Suppressor macrophage treated with lipopolysaccharide for 4 hours (primary cell): ENCODE results near the gene XPO4.
"Not testable (repeated sequence)": the region's sequence is repeated elsewhere in the genome, so short reads cannot be mapped to it uniquely, and the experiment has no call there.

Source experiments
- DNase-seq: peaks from one replicate; pipeline ENCODE4 v3.0.0-alpha.2; 2020

The XPO4 gene

DNA sequence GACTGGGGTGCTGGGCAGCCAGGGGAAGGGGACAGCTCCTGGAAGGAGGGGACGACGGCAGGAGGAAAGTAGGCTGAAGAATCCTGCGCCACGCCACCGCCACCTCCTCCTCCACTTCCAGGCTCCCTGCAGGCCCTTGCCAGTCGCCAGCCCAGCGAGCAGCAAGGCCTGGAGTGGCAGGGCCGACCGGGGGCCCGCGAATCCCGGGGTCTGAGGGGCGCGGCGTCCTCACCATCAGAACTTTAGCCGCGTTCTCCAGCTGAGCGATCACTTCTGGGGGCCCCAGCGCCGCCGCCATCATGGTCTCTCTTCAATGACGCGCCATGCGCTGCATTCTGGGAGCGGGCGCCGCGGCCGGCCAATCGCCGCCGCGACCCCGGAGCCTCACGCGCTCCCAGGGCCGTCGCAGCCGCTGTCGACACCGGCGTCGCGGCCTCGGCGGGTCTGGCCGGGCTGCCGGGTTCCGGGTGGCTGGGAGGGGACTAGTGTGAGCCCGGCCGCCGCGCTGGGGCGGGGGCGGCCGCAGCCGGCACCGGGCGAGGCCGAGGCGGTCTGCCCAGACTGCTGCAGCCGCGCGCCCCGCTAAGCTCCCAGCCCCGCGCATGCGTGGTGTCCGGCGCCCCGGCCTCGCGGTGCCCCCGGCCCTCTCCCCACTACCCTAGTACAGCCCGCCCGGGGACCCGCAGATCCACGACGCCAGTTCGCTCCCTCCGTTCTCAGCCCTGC lies at the start of gene XPO4:
Gene XPO4, minus strand, starts transcription at position 309 of the 726 bp plus-strand sequence. Its CDS starts 8 bp downstream, at position 301.
- DNase-seq = peak; percentile 89

DNA sequence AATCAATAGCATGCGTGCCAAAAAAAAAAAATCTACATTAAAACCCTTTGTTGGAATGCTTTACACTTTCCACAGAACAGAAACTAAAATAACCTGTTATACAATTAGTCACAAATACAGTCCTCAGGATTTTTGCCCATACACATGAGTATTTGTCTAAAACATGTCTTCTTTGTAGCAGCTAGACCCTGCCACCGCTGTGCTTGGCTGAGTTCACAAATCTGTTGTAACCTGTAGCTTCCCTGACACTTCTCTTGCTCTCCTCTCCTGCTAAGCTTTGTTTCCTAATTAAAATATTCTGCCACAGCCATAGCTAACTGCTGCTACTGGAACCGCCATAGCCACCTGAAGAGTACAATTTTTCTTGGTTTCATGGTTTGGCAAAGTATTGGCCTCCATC lies 45.5 kb upstream of the XPO4 start:
- DNase-seq = not testable (repeated sequence)

DNA sequence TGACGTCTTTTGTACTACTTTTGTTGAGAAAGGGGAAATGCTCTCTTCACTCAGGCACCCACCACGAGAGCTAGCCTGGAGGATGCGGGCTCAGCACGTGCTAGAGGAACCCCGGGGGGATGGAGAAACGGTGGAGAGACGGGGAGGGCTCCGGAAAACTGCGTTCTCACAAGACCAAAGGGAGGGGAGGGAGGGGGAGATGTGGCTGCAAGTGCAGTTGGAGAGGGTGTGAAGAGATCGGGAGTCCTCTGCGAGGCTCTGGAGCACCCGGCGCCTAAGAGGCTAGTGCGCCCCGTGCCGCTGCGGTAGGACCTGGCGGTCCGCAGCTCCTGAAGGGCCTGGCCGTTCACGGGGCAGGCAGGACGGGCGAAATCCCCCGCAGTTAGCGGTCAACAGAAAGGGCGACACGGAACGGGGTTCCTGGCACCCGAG lies 43.4 kb upstream of the XPO4 start:
- peak; percentile 51 for DNase-seq

DNA sequence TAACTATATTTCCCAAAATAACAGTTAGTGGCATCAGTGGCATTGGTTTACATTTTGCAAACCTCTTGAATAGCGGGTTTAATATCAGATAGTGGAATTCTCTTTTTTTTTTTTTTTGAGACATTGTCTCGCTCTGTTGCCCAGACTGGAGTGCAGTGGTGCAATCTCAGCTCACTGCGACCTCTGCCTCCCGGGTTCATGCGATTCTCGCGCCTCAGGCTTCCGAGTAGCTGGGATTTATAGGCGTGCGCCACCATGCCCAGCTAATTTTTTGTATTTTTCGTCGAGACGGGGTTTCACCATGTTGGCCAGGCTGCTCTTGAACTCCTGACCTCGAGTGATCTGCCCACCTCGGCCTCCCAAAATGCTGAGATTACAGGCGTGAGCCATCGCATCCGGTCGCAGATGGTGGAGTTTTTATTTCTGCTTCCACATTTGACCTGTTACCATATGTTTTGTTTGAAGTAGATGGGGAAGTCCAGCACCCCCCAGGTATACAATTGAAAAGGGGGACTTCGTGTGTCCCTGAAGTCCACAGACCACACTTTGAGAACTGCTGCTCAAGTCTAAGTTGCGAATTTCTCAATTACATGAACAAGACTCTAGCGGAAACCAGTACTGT lies 40.5 kb upstream of the XPO4 start:
- no peak for DNase-seq

DNA sequence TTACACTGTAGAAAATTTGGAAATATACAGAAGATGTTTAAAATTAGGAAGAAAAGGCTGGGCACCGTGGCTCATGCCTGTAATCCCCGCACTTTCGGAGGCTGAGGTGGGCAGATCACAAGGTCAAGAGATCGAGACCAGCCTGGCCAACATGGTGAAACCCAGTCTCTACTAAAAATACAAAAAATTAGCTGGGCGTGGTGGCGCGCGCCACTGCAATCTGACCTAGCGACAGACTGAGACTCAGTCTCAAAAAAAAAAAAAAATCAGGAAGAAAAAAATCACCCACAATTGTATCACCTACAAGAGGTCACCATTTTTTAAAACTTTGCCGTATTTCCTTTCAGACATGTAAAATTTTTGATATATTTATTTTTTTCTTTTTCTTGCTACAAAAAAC lies 38.0 kb upstream of the XPO4 start:
- not testable (repeated sequence) for DNase-seq

DNA sequence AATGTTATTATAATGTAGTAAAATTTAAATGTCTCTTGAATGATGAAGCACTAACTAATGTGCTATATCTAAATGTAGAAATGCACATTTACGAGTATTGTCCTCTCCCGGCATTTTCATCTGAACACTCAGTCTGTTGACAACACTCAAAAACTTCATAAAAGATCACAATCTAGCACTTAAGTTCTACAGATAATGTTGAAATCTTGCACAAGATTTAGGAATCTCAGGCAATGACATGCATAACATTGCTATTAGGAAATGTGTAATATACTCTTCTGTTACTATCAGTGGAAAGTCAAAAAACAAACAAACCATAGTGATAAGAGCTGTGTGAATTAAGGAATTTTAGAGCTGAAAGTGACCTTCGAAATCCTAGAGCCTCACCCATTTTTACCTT lies 37.5 kb upstream of the XPO4 start:
- no peak for DNase-seq

DNA sequence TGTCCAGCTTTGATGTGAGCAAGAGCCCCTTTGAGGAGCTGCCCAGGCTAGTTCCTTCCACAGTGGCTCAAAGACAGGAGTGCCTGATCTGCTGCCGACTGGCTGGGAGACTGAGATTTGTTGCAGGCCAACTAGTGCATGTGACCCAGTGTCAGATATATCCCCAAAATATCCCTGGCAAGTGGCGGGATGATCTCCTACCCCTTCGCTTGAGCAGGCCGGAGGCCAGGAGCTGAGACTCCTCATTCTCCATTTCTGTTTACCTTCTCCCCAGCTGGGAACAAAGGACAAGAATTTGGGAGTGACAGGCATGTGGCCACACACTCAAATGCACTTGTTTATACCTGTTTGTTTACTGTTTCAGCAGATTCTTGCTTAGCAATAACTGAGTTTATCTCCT lies 37.1 kb upstream of the XPO4 start:
- DNase-seq = no peak

DNA sequence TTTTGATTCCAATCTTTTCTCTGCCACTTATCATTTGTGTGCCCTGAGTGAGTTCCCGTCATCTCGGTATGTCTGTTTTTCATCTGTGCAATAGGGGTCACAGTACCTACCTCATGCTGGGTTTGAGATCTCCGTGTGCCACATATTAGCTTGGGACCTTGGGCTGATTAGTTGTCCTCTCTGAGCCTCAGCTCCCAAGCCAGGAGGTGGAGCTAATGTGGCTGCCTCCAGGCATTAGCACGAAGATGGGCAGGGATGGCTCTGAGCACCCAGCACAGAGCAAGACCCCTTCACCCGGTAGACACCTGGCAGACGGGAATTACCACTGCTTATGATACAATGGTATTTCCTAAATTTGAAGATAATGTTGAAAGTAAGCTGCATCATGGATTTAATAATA lies 35.8 kb upstream of the XPO4 start:
- DNase-seq = no peak

DNA sequence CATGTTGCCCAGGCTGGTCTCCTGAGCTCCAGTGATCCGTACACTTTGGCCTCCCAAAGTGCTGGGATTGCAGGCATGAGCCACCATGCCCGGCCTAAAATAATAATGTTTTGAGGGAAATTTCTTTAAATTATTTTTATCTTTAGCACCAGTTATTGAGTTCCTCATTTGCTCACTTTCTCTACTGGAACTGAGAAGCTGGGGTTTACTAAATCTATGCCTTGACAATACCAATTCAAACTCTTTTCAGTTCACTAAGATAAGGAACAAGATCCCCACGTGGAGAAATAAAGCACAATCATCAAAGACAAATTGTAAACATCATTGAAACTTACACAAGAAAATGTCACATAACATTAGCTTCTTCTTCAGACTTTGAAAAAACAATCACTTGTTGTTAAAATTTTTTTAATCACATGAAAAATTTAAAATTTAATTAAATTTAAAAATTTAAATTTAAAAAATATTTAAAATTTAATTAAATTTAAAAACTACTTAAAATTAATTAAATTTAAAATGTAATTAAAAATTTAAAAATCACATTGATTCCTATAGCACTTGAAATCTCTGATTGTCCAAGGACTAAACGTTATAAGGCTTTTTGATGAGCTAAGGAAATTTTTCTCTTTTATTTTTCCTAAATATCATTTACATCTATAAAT lies 25.2 kb upstream of the XPO4 start:
- no peak for DNase-seq

DNA sequence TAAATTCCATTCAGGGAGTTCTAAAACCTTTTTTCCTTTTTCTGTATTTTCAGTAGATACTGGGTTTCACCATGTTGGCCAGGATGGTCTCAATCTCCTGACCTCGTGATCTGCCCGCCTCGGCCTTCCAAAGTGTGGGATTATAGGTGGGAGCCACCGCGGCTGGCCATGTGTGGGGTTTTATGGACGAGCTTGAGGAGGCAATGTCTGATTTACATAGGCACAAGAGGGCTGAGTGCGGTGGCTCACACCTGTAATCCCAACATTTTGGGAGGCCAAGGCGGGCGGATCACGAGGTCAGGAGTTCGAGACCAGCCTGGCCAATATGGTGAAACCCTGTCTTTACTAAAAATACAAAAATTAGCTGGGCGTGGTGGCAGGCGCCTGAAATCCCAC lies 22.8 kb upstream of the XPO4 start:
- not testable (repeated sequence) for DNase-seq

DNA sequence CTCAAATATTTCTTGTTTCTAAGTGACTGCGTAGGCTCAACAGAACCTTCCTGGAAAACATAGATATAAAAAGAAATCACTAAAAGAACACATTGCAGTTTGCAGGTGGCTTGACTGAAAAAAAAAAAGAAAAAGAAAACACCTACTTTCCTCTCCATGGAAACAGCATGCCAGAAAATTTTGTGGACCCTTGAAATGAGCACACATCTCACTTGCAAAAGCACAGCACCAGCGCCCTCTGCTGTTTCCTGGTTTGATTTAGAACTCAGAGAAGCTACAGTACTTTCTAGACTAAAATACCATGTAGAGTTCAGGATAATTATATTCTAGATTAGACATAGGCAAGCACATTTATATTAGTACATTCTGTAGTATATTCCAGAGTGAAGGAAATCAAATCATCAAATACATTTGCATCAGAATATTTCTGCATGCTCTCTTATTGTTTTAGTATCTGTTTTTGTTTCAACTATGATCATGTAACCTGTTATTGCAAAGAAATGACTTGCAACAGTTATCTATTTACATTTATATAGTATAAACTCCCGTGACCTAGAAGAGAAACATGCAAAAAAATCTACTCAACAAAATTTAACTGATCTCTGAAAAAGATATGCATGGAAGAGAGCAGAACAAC lies 22.3 kb upstream of the XPO4 start:
- DNase-seq = peak; percentile 77

DNA sequence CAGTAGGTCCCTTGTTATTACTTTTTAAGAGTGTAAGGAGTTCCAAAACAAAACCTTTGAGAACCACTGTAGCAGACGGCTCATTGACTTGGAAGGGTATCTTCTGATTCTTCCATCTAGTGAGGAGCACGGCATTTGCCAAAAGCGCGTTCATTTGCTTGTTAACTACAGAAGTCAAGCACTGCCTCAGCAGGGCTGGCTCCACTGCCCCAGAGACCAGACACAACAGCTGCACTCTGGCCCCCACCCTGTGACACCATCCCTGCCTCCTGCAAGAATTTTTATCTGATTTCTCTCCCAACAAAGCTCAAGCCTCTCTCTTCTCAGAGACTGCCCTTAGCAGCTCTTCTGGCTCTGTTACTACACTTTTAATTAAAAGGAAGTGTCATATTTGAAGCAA lies 20.7 kb upstream of the XPO4 start:
- no peak for DNase-seq

DNA sequence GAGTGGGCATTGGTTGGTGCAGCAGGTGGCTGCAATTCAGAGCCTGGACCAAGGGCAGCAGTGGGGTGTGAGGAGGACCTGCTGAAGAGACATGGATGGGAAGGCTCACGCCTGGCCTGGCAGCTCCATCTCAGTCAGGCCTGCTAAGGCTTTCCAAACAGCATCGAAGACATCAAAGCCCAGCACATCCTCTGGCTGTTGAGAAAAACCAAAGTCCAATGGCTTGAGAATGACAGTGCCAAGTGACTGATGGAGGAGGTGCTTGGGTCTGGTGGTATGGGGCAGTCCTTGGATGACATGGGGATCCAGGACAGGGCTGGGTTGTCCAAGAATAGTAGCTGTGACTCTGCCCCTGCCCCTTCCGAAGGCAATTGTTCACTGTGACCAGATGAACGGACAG lies 19.0 kb upstream of the XPO4 start:
- no peak for DNase-seq

DNA sequence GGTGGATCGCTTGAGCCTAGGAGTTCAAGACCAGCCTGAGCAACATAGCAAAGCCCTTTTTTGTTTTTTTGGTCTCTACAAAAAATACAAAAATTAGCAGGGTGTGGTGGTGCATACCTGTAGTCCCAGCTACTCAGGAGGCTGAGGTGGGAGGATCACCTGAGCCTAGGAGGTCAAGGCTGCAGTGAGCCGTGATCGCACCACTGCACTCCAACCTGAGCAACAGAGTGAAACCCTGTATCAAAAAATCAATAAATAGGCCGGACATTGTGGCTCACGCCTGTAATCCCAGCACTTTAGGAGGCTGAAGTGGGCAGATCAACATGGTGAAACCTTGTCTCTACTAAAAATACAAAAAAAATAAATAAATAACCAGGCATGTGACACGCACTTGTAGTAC lies 13.1 kb upstream of the XPO4 start:
- not testable (repeated sequence) for DNase-seq

DNA sequence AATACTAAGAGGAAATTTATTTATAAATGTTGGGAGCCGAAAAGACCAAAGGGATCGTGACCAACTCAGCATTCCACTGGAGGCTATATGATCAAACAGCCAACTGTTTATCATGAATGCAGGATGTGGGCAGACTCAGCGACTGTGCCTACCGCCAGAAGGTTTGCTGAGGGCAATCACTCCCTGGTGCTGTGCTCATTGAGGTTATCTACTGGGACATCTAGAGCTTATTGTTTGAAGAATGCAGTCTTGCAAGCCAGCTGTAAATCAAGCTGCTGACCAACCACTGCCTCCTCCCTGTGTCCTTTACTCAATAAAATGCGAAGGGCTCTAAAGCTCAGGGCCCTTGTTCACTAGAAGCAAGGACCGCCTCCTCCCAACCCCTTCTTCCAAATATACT lies 8.5 kb upstream of the XPO4 start:
- DNase-seq = no peak

DNA sequence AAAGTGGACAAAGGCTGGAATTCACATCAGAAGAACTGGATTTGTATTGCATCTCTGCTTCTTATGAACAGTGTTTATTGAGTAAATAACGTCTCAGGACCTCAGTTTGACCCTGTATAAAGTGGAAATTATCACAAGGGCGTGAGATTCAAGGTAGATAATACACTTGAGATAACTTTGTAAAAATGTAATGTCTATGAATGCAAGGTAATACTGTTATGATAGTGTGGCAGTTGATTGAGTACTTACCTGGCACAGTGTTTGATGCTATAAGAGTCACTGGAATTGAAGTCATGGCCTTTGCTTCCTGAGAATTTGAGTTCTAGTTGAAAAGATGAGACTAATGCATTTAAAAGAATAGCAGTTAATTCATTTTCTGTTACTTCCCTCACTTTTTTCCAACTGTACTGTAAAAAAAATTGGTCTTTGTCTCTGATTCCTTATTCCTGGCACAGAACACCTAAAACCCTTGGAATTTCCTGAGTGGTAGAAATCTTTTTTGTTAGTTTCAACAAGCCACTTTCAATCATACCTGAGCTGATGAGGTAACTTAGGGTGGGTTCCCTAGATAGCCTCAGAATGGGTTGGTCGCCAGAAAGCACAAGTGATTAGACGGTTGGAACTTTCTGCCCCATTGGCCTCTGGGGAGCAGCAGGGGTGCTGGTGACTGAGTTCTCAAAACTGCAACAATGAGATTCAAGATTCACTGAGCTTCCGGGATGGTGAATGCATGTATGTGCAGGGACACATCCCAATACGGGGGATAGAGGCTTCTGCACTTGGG lies 6.4 kb upstream of the XPO4 start:
- no peak for DNase-seq

DNA sequence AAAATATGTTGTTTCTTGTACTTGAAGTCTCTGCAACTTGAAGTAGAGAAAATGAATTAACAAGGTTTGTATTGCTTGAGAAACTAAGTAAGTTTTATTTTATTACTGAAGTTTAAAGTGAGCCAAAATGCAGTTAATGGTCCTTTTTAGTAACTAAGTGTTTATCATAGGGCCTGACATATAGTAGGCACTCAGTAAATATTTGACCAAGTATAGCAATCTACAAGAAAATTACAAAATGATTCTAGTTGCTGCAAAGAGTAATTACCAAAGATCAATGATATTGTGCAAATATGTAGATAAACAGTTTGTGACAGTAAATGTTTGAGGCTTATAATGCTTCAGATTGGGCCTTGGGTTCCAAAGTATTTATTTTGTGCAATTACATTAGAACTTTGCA lies 2.4 kb upstream of the XPO4 start:
- no peak for DNase-seq

DNA sequence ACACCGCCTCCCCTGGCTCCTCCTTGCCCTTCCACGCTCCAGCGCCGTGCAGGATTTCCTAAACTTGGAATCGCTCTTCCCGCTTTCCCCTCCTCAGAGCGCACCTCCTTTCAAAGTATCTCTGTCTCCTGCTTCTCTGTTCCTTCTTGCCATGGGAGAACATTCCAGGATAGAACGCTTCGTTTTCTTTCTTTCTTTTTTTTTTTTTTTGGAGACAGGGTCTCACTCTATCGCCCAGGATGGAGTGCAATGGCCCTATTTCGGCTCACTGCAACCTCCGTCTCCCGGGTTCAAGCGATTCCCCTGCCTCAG lies 574 bp upstream of the XPO4 start:
- no peak for DNase-seq

DNA sequence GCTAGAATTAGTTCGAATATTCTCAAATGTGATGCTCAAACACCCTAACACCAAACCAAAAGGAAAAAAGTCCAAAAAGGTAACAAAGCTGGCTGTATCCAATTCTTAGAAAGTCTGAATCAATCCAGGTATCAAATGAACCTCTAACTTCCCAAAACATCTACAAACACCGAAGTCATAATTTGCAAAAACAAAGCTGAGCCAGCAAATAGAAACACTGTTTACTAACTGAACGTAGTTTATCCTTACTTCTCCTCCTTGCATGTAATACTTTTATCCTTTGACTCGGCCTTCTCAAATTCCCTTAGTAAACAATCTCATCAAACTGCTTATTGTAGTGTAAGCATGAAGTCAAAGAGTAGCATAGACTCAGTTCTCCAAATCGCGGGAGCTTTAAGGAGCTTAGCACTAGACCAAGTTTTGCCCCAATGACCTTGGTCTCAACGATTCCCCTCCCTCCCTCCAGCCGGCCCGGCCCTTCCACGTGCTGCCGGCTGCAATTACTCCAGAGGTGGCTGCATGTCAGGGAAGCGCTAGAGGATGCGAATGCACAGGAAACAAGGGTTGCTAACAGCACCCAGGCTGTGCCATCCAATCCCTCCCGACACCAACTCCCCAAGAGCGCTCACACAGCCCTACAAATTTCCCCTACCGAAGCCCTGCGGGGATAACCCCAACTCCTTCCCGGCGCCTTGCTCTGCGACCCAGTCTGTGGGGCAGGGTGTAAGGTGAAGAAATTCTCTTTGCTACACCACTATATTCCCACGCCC lies 693 bp downstream of the XPO4 start:
- DNase-seq = peak; percentile 48

DNA sequence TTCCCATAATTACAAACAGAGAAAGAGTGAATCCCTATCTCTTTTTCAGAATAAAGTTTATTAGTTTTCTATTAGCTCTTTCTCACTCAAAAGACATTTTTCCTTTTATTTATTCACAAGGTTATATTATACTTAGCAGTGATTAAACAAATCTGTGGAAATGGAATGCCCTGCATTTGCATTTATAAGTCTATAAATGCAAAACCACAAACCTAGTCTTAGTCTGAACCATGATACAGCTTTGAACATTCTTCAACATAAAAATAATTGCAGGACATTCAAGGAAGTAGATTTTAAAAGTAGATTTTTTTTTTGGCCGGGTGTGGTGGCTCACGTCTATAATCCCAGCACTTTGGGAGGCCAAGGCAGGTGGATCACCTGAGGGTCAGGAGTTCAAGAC lies 8.3 kb downstream of the XPO4 start:
- DNase-seq = no peak

DNA sequence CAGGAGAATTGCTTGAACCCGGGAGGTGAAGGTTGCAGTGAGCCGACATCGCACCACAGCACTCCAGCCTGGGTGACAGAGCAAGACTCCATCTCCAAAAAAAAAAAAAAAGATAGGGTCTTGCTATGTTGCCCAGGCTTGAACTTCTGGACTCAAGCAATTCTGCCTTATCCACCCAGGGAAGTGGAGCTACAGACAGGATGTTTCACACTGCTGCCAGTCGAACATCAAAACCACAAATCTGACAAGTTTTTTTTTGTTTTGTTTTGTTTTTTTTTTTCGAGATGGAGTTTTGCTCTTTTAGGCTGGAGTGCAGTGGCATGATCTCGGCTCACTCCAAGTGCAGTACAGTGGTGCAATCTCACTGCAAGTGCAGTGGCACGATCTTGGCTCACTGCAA lies 10.8 kb downstream of the XPO4 start:
- no peak for DNase-seq

DNA sequence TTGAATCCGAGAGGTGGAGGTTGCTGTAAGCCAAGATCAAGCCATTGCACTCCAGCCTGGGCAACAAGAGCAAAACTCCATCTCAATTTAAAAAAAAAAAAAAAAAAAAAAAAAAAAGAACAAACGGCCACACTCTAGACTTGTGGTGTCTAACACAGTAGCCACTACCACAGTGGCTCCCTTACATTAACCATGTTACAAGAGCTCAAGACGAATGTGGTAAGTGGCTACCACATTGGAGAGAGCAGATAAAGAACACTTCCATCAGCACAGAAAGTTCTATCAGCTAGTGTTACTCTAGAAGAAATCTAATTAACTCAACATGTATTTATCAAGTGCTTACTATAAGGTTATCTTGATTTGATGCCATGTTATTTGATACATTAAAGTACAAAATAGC lies 11.5 kb downstream of the XPO4 start:
- DNase-seq = no peak
